Medulla oblongata (tissue), 1 donor: ENCODE results near the gene CYTH3.
A peak's percentile ranks its signal among the peaks of the same experiment; 100 is the strongest.

Experiments used
- DNase-seq: peaks from one replicate; pipeline ENCODE4 v3.0.0-alpha.2; 2015; ENCODE audit errors: extremely low spot score

CYTH3 gene

GRCh38 chr7:6279937-6280336 lies 7.5 kb upstream of the CYTH3 start:
- DNase-seq: no peak

GRCh38 chr7:6279341-6279740 lies 6.9 kb upstream of the CYTH3 start:
- no peak for DNase-seq

- no peak for DNase-seq
Measured at GRCh38 chr7:6278749-6279310, 6.4 kb upstream of the CYTH3 start.

GRCh38 chr7:6277476-6277875 lies 5.1 kb upstream of the CYTH3 start:
- DNase-seq: no peak

- no peak for DNase-seq
Measured at GRCh38 chr7:6276911-6277408, 4.5 kb upstream of the CYTH3 start.

GRCh38 chr7:6274743-6275142 lies 2.3 kb upstream of the CYTH3 start:
- no peak for DNase-seq

GRCh38 chr7:6273917-6274630 lies 1.6 kb upstream of the CYTH3 start:
- no peak for DNase-seq

- no peak for DNase-seq
Measured at GRCh38 chr7:6273380-6273837, 985 bp upstream of the CYTH3 start.

GRCh38 chr7:6271694-6272440 lies 557 bp downstream of the CYTH3 start:
- DNase-seq: no peak

- DNase-seq: peak; percentile 76
Measured at GRCh38 chr7:6271060-6271658, 1.3 kb downstream of the CYTH3 start.

- no peak for DNase-seq
Measured at GRCh38 chr7:6269527-6269926, 2.9 kb downstream of the CYTH3 start.

- DNase-seq: no peak
Measured at GRCh38 chr7:6268907-6269306, 3.5 kb downstream of the CYTH3 start.

GRCh38 chr7:6268023-6268900 lies 4.2 kb downstream of the CYTH3 start:
- DNase-seq: no peak

- DNase-seq: no peak
Measured at GRCh38 chr7:6266699-6267098, 5.7 kb downstream of the CYTH3 start.

GRCh38 chr7:6262221-6262620 lies 10.2 kb downstream of the CYTH3 start:
- no peak for DNase-seq

- DNase-seq: no peak
Measured at GRCh38 chr7:6261699-6262098, 10.7 kb downstream of the CYTH3 start.

GRCh38 chr7:6260291-6261187 lies 11.9 kb downstream of the CYTH3 start:
- no peak for DNase-seq

GRCh38 chr7:6259257-6259656 lies 13.2 kb downstream of the CYTH3 start:
- no peak for DNase-seq

GRCh38 chr7:6258440-6259182 lies 13.8 kb downstream of the CYTH3 start:
- no peak for DNase-seq

GRCh38 chr7:6257675-6258074 lies 14.7 kb downstream of the CYTH3 start:
- no peak for DNase-seq
